A549 (cell line): ENCODE results near the gene GABRR3. TPM values are rescaled to one million over a fixed set of nuclear protein-coding genes. Genes with fewer than 3 reads are reported as not detected.

Source experiments
- ATAC-seq, 2 experiments: fragments of 200-7000 bp in 1 of 2; fragments of >200 bp in 1 of 2; cut with Nextera tagmentation in 1 of 2; cut with Tn5 transposase in 1 of 2; 3 replicates each; pipeline versions ENCODE4 v1.8.0 to v1.9.1; 2018 to 2020; ENCODE audit warnings: mild to moderate bottlenecking in 1 of 2, moderate library complexity in 1 of 2
- CTCF ChIA-PET: fragments of 300-600 bp; sonication (Branson Sonifier 250); formaldehyde crosslinking; extraction: SDS; loops from one replicate; lab custom pipeline; 2021; ENCODE audit warnings: antibody characterized with exemption, inconsistent platforms; lab: Yijun Ruan, JAX
- POLR2A ChIA-PET: fragments of 350-600 bp; formaldehyde crosslinking; extraction: SDS; loops from one replicate; lab custom pipeline; 2021; ENCODE audit warnings: antibody characterized with exemption, inconsistent platforms; lab: Yijun Ruan, JAX
- DNase-seq, 2 experiments: peaks; one replicate each; pipeline versions ENCODE4 v3.0.0 to v3.0.0-alpha.2; 2011 to 2016; ENCODE audit warnings: low read depth in 1 of 2, low spot score in 1 of 2
- FAIRE-seq: peaks from 2 replicates; lab custom pipeline; 2011; peaks lifted over from hg19 to GRCh38; lab: Jason Lieb, UNC
- H3K27ac ChIP-seq, 2 experiments: fragments of >200 bp; sonication (Bioruptor Twin); formaldehyde crosslinking; 3 replicates each; pipeline ENCODE4 v1.5.1; 2016 to 2017
- H3K4me1 ChIP-seq: fragments of >200 bp; sonication (Bioruptor Twin); formaldehyde crosslinking; 3 replicates; pipeline ENCODE4 v1.6.1; 2016
- H3K4me2 ChIP-seq: fragments of >200 bp; sonication (Bioruptor Twin); formaldehyde crosslinking; 3 replicates; pipeline ENCODE4 v1.6.1; 2016
- H3K4me3 ChIP-seq: fragments of >200 bp; sonication (Bioruptor Twin); formaldehyde crosslinking; 3 replicates; pipeline ENCODE4 v1.5.1; 2016
- H3K9me3 ChIP-seq: fragments of >200 bp; sonication (Bioruptor Twin); formaldehyde crosslinking; 3 replicates; pipeline ENCODE4 v1.6.1; 2016
- CHD2 ChIP-seq: fragments of 150-350 bp; IDR thresholded peaks from 2 replicates; pipeline ENCODE4 v1.6.1; 2014; ENCODE audit warnings: low read length; ENCODE audit not compliant: partially characterized antibody
- FOSL2 ChIP-seq, 2 experiments: fragments of 450-650 bp in 1 of 2; fragments of >200 bp in 1 of 2; sonication (Bioruptor Twin) in 1 of 2; formaldehyde crosslinking; IDR thresholded peaks; 2 replicates each; pipeline versions ENCODE4 v1.5.0 to v1.6.1; 2016 to 2020; ENCODE audit warnings: mild to moderate bottlenecking in 1 of 2, moderate library complexity in 1 of 2
- FOXS1 ChIP-seq: fragments of 250-450 bp; sonication (Bioruptor Pico); IDR thresholded peaks from 2 replicates; pipeline ENCODE4 v1.5.0; 2020; ENCODE audit warnings: mild to moderate bottlenecking, moderate library complexity
- HOXB5 ChIP-seq: fragments of 250-450 bp; sonication (Bioruptor Pico); IDR thresholded peaks from 2 replicates; pipeline ENCODE4 v1.5.0; 2020; ENCODE audit warnings: mild to moderate bottlenecking, moderate library complexity
- MAFK ChIP-seq: fragments of 450-650 bp; IDR thresholded peaks from 2 replicates; pipeline ENCODE4 v1.6.1; 2014; ENCODE audit not compliant: partially characterized antibody
- POLR2AphosphoS2 ChIP-seq: conservative IDR thresholded peaks from 2 replicates; pipeline ENCODE4 v1.6.1; 2012; ENCODE audit warnings: low read length, improper control_type of control experiment, inconsistent platforms
- RFX5 ChIP-seq: fragments of 450-650 bp; IDR thresholded peaks from 2 replicates; pipeline ENCODE4 v1.7.1; 2014; ENCODE audit warnings: antibody characterized with exemption, mild to moderate bottlenecking, moderate library complexity
- SREBF2 ChIP-seq: fragments of 450-650 bp; IDR thresholded peaks from 2 replicates; pipeline ENCODE4 v1.6.1; 2014; ENCODE audit warnings: mild to moderate bottlenecking, moderate library complexity
- ZNF302 ChIP-seq: fragments of 250-450 bp; sonication (Bioruptor Pico); IDR thresholded peaks from 2 replicates; pipeline ENCODE4 v1.9.0; 2021; ENCODE audit warnings: inconsistent platforms, mild to moderate bottlenecking, moderate library complexity
- WGBS: methylation state at CpG from one replicate; pipeline ENCODE4 v1.1.6; 2017; ENCODE audit errors: missing lambda C conversion rate; 5-methylcytosine and 5-hydroxymethylcytosine counted together
- polyA plus RNA-seq, 4 experiments: library from polyadenylated mRNA; depleted of rRNA in 3 of 4; stranded (reverse); fragments of >200 nt; fragmentation: RNase III in 1 of 4; extraction: RNeasy Plus Mini Kit Qiagen cat#74134 plus additional on column Dnase treatment in 1 of 4; gene quantifications; 2 replicates in 3 of 4; 3 replicates in 1 of 4; pipeline ENCODE4 v1.2.3, GENCODE V29; 2011 to 2017
- TF ChIP-seq, protein P1 (sequence below): fragments of 450-650 bp; IDR thresholded peaks from 2 replicates; pipeline ENCODE4 v1.6.1; 2014; ENCODE audit warnings: antibody characterized with exemption
- TF ChIP-seq, protein P2 (sequence below): fragments of 200-600 bp; sonication (generic); IDR thresholded peaks from 2 replicates; pipeline ENCODE4 v1.6.1; 2016; ENCODE audit warnings: antibody characterized with exemption, mild to moderate bottlenecking, moderate library complexity
- TF ChIP-seq, protein P3 (sequence below): fragments of >200 bp; sonication (Bioruptor Twin); formaldehyde crosslinking; IDR thresholded peaks from 3 replicates; pipeline ENCODE4 v1.5.1; 2016
- TF ChIP-seq, protein P4 (sequence below): IDR thresholded peaks from 2 replicates; pipeline ENCODE4 v1.6.1; 2012
- TF ChIP-seq, protein P5 (sequence below): fragments of 250-450 bp; sonication (Bioruptor Pico); IDR thresholded peaks from 2 replicates; pipeline ENCODE4 v1.5.0; 2021; ENCODE audit warnings: mild to moderate bottlenecking, moderate library complexity, borderline replicate concordance

Gene GABRR3
- polyA plus RNA-seq, 2 of the 4 experiments (the other 2 are of a cell fraction): not detected

DNA sequence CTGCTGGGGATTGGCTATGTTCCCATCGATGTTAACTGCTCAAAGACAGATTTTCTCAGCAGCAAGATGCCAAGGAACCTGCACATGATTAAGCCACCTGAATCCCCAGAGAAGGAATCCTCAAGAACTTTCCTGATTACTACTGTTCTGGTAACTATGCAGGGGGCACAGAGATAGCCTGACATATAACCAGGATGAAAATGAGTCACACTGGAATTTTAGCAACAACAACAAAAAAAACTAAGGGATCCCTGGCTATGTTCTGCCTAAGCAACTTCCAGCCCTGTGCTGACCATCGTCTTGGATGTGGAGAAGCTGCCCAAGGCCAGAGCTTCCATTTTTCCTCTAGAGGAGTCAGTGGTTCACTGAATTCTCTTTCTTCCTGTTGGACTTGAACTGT is 76.7 kb downstream of the GABRR3 start:
- ATAC-seq (no peak), FAIRE-seq (no peak), DNase-seq (no peak)
- no peaks in the 10 kb centered on the region for H3K4me1 ChIP-seq
- H3K9me3 ChIP-seq: no peaks in the 10 kb centered on the region
- WGBS: 80% methylated on average over 2 of the region's 2 CpGs
- no peak overlapping the region for H3K4me3 ChIP-seq
- H3K27ac ChIP-seq: no peak overlapping the region
- TF ChIP-seq, protein P1, sequence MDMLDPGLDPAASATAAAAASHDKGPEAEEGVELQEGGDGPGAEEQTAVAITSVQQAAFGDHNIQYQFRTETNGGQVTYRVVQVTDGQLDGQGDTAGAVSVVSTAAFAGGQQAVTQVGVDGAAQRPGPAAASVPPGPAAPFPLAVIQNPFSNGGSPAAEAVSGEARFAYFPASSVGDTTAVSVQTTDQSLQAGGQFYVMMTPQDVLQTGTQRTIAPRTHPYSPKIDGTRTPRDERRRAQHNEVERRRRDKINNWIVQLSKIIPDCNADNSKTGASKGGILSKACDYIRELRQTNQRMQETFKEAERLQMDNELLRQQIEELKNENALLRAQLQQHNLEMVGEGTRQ: no peak
- TF ChIP-seq, protein P2, sequence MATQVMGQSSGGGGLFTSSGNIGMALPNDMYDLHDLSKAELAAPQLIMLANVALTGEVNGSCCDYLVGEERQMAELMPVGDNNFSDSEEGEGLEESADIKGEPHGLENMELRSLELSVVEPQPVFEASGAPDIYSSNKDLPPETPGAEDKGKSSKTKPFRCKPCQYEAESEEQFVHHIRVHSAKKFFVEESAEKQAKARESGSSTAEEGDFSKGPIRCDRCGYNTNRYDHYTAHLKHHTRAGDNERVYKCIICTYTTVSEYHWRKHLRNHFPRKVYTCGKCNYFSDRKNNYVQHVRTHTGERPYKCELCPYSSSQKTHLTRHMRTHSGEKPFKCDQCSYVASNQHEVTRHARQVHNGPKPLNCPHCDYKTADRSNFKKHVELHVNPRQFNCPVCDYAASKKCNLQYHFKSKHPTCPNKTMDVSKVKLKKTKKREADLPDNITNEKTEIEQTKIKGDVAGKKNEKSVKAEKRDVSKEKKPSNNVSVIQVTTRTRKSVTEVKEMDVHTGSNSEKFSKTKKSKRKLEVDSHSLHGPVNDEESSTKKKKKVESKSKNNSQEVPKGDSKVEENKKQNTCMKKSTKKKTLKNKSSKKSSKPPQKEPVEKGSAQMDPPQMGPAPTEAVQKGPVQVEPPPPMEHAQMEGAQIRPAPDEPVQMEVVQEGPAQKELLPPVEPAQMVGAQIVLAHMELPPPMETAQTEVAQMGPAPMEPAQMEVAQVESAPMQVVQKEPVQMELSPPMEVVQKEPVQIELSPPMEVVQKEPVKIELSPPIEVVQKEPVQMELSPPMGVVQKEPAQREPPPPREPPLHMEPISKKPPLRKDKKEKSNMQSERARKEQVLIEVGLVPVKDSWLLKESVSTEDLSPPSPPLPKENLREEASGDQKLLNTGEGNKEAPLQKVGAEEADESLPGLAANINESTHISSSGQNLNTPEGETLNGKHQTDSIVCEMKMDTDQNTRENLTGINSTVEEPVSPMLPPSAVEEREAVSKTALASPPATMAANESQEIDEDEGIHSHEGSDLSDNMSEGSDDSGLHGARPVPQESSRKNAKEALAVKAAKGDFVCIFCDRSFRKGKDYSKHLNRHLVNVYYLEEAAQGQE: no peak
- no peak overlapping the region for H3K4me2 ChIP-seq
- POLR2A ChIA-PET: no interaction called here
- CTCF ChIA-PET: interaction anchor here (1.0 kb wide), 1 partner anchor 11 kb away, joined by 4 read pairs; no protein-coding TSS in a partner anchor

DNA sequence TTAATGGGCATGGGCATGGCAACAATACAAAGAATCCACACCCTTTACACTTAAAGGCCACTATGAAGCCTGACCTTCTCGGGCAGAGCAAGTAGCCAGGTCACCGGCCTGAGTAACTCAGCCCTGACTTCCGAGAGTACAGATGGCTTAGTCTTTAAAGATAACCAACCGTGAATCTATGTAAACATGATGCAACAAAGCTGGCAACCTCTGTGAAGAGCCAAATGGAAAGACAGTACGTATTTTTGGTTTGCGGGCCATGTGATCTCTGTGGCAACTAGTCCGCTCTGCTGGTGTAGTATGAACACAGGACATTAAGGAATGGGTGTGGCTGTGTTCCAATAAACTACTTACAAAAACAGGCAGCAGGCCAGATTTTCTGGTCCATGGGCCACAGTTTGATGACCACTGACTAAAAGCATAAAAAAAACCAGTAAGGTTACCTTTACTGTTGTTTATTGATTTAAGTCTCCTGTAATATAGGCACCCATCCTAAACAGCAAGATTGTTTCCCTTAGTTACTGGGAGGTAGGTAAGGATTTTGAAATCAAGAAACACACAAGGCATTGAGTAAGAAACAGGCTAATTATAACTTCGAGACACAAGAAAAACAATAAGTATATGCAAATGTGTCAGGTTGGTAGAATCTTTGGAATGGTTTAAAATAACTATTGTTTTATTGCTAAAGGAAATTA is 77.4 kb downstream of the GABRR3 start:
- 72% methylated on average over 8 of the region's 8 CpGs for WGBS
- no peak; a peak in 2 of 6 replicates for ATAC-seq
- POLR2A ChIA-PET: no interaction called here

DNA sequence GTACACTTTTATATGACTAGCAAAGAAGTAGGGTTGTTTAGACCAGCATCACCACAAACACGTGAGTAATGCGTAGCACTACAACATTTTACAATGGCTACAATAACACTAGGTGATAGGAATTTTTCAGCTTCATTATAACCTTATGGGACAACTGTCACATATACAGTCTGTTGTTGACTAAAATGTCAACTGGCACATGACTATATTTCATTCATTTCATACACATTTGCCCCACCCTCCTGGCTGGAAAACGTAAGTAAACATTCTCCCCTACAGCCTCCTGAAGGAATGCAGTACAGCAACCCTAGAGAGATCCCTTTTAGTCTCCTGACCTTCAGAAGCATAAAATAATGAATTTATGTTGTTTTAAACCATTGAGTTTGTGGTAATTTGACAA is 79.1 kb downstream of the GABRR3 start:
- 83% methylated on average over 3 of the region's 3 CpGs for WGBS

More for the DNA sequence above, 77.4 kb downstream of the GABRR3 start:
- TF ChIP-seq SREBF2: no peak
- no peak for TF ChIP-seq ZNF302 (CRISPR knock-in tag)
- no peak for TF ChIP-seq CHD2
- no peak for TF ChIP-seq MAFK
- no peak for TF ChIP-seq FOSL2 (IDR thresholded peaks at IDR 0.05)
- no peak for TF ChIP-seq FOSL2 (CRISPR knock-in tag; IDR thresholded peaks at IDR 0.05)
- TF ChIP-seq POLR2AphosphoS2: no peak
- TF ChIP-seq, protein P3, sequence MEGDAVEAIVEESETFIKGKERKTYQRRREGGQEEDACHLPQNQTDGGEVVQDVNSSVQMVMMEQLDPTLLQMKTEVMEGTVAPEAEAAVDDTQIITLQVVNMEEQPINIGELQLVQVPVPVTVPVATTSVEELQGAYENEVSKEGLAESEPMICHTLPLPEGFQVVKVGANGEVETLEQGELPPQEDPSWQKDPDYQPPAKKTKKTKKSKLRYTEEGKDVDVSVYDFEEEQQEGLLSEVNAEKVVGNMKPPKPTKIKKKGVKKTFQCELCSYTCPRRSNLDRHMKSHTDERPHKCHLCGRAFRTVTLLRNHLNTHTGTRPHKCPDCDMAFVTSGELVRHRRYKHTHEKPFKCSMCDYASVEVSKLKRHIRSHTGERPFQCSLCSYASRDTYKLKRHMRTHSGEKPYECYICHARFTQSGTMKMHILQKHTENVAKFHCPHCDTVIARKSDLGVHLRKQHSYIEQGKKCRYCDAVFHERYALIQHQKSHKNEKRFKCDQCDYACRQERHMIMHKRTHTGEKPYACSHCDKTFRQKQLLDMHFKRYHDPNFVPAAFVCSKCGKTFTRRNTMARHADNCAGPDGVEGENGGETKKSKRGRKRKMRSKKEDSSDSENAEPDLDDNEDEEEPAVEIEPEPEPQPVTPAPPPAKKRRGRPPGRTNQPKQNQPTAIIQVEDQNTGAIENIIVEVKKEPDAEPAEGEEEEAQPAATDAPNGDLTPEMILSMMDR: no peak
- TF ChIP-seq, protein P4, sequence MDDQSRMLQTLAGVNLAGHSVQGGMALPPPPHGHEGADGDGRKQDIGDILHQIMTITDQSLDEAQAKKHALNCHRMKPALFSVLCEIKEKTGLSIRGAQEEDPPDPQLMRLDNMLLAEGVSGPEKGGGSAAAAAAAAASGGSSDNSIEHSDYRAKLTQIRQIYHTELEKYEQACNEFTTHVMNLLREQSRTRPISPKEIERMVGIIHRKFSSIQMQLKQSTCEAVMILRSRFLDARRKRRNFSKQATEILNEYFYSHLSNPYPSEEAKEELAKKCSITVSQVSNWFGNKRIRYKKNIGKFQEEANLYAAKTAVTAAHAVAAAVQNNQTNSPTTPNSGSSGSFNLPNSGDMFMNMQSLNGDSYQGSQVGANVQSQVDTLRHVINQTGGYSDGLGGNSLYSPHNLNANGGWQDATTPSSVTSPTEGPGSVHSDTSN: no peak
- FAIRE-seq: no peak
- CTCF ChIA-PET: no interaction called here
- H3K4me1 ChIP-seq: no peaks in the 10 kb centered on the region
- H3K9me3 ChIP-seq: no peaks in the 10 kb centered on the region
- no peak overlapping the region for H3K27ac ChIP-seq
- no peak overlapping the region for H3K4me2 ChIP-seq
- no peak overlapping the region for H3K4me3 ChIP-seq
- DNase-seq: no peak

More for the DNA sequence above, 79.1 kb downstream of the GABRR3 start:
- Histone ChIP-seq H3K9me3 (no peaks in the 10 kb centered on the region), H3K4me3 (no peak overlapping the region), H3K4me1 (no peaks in the 10 kb centered on the region), H3K27ac (no peak overlapping the region), H3K4me2 (no peak overlapping the region)
- CTCF ChIA-PET: interaction anchor here (1.0 to 1.4 kb wide), 3 partner anchors 13 to 70 kb away, joined by 3 to 5 read pairs (median 4); no protein-coding TSS in a partner anchor
- no peak for ATAC-seq
- POLR2A ChIA-PET: no interaction called here
- no peak for FAIRE-seq
- DNase-seq: no peak
- TF ChIP-seq, protein P5, sequence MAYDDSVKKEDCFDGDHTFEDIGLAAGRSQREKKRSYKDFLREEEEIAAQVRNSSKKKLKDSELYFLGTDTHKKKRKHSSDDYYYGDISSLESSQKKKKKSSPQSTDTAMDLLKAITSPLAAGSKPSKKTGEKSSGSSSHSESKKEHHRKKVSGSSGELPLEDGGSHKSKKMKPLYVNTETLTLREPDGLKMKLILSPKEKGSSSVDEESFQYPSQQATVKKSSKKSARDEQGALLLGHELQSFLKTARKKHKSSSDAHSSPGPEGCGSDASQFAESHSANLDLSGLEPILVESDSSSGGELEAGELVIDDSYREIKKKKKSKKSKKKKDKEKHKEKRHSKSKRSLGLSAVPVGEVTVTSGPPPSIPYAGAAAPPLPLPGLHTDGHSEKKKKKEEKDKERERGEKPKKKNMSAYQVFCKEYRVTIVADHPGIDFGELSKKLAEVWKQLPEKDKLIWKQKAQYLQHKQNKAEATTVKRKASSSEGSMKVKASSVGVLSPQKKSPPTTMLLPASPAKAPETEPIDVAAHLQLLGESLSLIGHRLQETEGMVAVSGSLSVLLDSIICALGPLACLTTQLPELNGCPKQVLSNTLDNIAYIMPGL (CRISPR knock-in tag): no peak
- TF ChIP-seq CHD2: no peak
- no peak for TF ChIP-seq RFX5
- TF ChIP-seq HOXB5 (CRISPR knock-in tag): no peak
- TF ChIP-seq FOSL2 (IDR thresholded peaks at IDR 0.05): no peak
- TF ChIP-seq FOSL2 (CRISPR knock-in tag; IDR thresholded peaks at IDR 0.05): no peak
- no peak for TF ChIP-seq FOXS1 (CRISPR knock-in tag)
